ENCODE measurements around the gene TSSC4.
A peak's percentile ranks its signal among the peaks of the same experiment; 100 is the strongest.

TSSC4 gene

DNA sequence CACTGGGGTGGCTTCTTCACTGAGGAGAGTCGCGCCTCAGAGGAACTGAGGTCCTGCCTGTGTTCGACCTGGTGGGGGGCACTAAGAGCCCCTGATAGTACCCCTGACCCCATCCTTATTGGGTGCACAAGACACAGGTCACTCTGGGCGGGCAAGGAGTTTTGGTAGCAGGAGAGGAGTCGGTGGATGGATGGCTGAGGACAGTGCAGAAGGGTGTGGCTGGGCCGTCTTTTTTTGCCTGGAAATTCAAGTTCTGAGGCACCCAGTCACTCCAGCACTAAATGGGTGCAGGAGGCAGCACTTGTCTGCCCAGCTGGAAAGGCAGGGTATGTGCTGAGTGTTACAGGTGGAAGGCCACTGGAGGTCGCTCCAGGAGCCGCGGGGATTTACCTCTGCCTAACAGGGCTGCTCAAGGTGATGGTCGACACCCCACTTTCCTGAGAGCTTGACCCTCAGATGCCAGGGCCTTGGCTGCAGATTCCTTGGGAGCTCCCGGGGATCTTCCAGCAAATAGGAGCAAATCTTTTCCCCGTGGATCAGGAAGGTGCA is 960 bp downstream of the TSSC4 start:
- peaks cover 58% of the 10 kb centered on the region for H3K36me3 ChIP-seq (ENCODE audit: control insufficient read depth, low read length)
- peak; percentile 34 for TF ChIP-seq CTCF (IDR thresholded peaks at IDR 0.05; ENCODE audit: low read depth, low read length, poor library complexity, severe bottlenecking)
- TF ChIP-seq EZH2phosphoT487 (IDR thresholded peaks at IDR 0.05; ENCODE audit: borderline replicate concordance, low read length), result no peak

GRCh38 chr11:2402106-2402505 is 1.6 kb downstream of the TSSC4 start:
- no peak for TF ChIP-seq EZH2phosphoT487 (IDR thresholded peaks at IDR 0.05; ENCODE audit: borderline replicate concordance, low read length)
- no peak for TF ChIP-seq CTCF (IDR thresholded peaks at IDR 0.05; ENCODE audit: low read depth, low read length, poor library complexity, severe bottlenecking)
- H3K27ac ChIP-seq (ENCODE audit: low read depth, low read length), result no peak overlapping the region
- no peaks in the 10 kb centered on the region for H3K9me2 ChIP-seq (replicated peaks; ENCODE audit: control insufficient read depth, low read length)
- no peaks in the 10 kb centered on the region for H3K27me3 ChIP-seq (ENCODE audit: control insufficient read depth, low read length)
- H4K20me1 ChIP-seq (ENCODE audit: control insufficient read depth, insufficient read depth, low read depth, low read length), result no peaks in the 10 kb centered on the region
- peak overlapping the region; percentile 89 for H3K4me3 ChIP-seq (ENCODE audit: low read length)
- peaks cover 35% of the 10 kb centered on the region for H3K4me1 ChIP-seq (ENCODE audit: control insufficient read depth, low read length)
- H3K9me3 ChIP-seq (ENCODE audit: control insufficient read depth, insufficient read depth, low read length), result no peaks in the 10 kb centered on the region
- peaks cover 25% of the 10 kb centered on the region for H3K79me2 ChIP-seq (ENCODE audit: control insufficient read depth, low read length)
- peaks cover 22% of the 10 kb centered on the region for H3F3A ChIP-seq (ENCODE audit: control insufficient read depth, insufficient read depth)
- H3K4me2 ChIP-seq (ENCODE audit: low read length), result peak overlapping the region; percentile 70
- H3K36me3 ChIP-seq (ENCODE audit: control insufficient read depth, low read length), result peaks cover 52% of the 10 kb centered on the region

More for the DNA sequence above, 960 bp downstream of the TSSC4 start:
- Histone ChIP-seq H3K9me3 (ENCODE audit: control insufficient read depth, insufficient read depth, low read length) (no peaks in the 10 kb centered on the region), H3K4me2 (ENCODE audit: low read length) (peak overlapping the region; percentile 70), H3K27me3 (ENCODE audit: control insufficient read depth, low read length) (no peaks in the 10 kb centered on the region), H3K79me2 (ENCODE audit: control insufficient read depth, low read length) (peaks cover 28% of the 10 kb centered on the region), H3K27ac (ENCODE audit: low read depth, low read length) (peak overlapping the region; percentile 45; the same call in 1 of the 2 replicates), H3F3A (ENCODE audit: control insufficient read depth, insufficient read depth) (peaks cover 25% of the 10 kb centered on the region), H3K9me2 (replicated peaks; ENCODE audit: control insufficient read depth, low read length) (no peaks in the 10 kb centered on the region), H3K4me1 (ENCODE audit: control insufficient read depth, low read length) (peaks cover 41% of the 10 kb centered on the region), H3K4me3 (ENCODE audit: low read length) (peak overlapping the region; percentile 89), H4K20me1 (ENCODE audit: control insufficient read depth, insufficient read depth, low read depth, low read length) (no peaks in the 10 kb centered on the region)

- no peaks in the 10 kb centered on the region for H4K20me1 ChIP-seq (ENCODE audit: control insufficient read depth, insufficient read depth, low read depth, low read length)
- H3K4me1 ChIP-seq (ENCODE audit: control insufficient read depth, low read length), result peaks cover 26% of the 10 kb centered on the region
- no peak for TF ChIP-seq CTCF (IDR thresholded peaks at IDR 0.05; ENCODE audit: low read depth, low read length, poor library complexity, severe bottlenecking)
- no peak for TF ChIP-seq EZH2phosphoT487 (IDR thresholded peaks at IDR 0.05; ENCODE audit: borderline replicate concordance, low read length)
- H3K9me3 ChIP-seq (ENCODE audit: control insufficient read depth, insufficient read depth, low read length), result no peaks in the 10 kb centered on the region
- H3K4me2 ChIP-seq (ENCODE audit: low read length), result no peak overlapping the region
- H3F3A ChIP-seq (ENCODE audit: control insufficient read depth, insufficient read depth), result peaks cover 16% of the 10 kb centered on the region
- H3K4me3 ChIP-seq (ENCODE audit: low read length), result no peak overlapping the region
- H3K79me2 ChIP-seq (ENCODE audit: control insufficient read depth, low read length), result peaks cover 25% of the 10 kb centered on the region
- H3K9me2 ChIP-seq (replicated peaks; ENCODE audit: control insufficient read depth, low read length), result no peaks in the 10 kb centered on the region
- peaks cover 44% of the 10 kb centered on the region for H3K36me3 ChIP-seq (ENCODE audit: control insufficient read depth, low read length)
- H3K27ac ChIP-seq (ENCODE audit: low read depth, low read length), result no peak overlapping the region
- no peaks in the 10 kb centered on the region for H3K27me3 ChIP-seq (ENCODE audit: control insufficient read depth, low read length)
These were observed 2.5 kb downstream of the TSSC4 start for GRCh38 chr11:2402890-2403645.

Data from DOHH2 (cell line).